Hypothalamus (tissue), 51 donors: ENCODE results near the gene MPP4.

ENCODE experiments used
- DNase-seq, 51 donors: peaks; one replicate each; lab custom pipeline; 2025; lab: John Stamatoyannopoulos, UW

MPP4 gene

GRCh38 chr2:201633661-201634249 lies 64.7 kb downstream of the MPP4 start:
- DNase-seq = no peak

- DNase-seq = no peak
Measured at GRCh38 chr2:201631041-201631440, 67.4 kb downstream of the MPP4 start.

GRCh38 chr2:201630577-201630976 lies 67.9 kb downstream of the MPP4 start:
- DNase-seq = no peak

DNA sequence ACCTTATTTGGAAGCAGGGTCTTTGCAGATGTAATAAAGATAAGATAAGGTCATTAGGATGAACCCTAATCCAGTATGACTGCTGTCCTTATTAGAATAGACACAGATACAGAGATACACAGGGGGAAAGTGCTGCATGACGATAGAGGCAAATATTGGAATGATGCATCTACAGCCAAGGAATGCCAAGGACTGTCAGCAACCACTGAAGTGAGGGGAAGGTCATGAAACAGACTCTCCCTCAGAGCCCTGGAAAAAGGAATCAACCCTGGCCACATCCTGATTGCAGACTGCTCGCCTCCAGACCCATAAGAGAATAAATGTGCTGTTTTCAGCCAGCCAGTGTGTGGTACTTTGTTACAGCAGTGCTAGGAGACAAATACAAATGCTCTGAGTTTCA lies 69.9 kb downstream of the MPP4 start:
- no peak for DNase-seq

DNA sequence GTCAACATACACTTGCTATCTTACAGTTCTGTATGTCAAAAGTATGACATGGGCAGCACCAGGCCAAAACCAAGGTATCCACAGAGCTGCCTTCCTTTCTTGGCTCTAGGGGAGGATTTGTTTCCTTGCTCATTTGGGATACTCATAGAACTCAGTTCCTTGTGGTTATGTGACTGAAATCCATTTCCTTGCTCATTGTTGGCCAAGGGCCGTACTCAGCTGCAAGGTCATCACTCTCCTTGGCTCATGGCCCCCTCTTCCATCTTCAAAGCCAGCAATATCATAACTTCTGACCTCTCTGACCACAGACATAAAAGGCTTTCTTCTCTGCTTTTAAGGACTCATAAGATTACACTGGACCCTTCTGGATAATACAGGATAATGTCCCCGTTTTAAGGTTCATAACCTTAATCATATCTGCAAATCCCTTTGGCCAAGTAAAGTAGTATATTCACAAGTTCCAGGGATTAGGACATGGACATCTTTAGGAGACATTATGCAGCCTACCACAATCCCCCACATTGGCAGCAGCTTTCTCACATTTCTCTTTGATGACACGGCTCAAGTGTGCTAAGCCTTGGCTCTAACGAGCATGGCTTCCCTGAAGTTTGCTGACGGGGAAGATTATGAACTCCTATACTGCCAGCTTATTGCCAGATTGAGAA lies 76.0 kb downstream of the MPP4 start:
- DNase-seq = no peak

DNA sequence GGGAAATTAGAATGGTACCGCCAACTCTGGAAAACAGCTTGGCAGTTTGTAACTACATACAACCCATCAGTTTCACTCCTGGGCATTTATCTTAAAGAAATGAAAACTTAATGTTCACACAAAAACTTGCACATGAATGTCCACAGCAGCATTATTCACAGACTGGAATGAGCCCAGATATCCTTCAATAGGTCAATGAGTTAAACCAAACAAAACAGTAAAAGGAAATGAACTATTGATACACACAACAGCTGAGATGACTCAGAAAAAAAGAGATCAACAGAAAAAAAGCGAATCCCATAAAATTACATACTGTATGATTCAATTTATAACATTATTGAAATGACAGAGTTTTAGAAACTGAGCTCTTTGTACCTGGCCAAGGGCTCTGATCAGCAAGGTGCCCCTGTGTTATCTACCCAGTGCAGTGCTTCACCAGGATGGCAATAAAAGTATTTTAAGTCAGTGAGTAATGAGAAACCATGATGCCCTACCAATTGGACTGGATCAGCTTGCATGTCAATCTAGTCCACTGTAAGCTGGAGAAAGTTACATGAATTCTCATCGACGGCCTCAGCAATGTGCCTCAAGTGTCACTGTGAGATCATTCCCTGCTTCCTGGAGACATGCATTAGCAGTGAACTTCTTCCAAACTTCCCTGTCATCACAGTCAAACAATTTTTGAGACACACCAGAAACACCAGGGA lies 77.0 kb downstream of the MPP4 start:
- DNase-seq = no peak

DNA sequence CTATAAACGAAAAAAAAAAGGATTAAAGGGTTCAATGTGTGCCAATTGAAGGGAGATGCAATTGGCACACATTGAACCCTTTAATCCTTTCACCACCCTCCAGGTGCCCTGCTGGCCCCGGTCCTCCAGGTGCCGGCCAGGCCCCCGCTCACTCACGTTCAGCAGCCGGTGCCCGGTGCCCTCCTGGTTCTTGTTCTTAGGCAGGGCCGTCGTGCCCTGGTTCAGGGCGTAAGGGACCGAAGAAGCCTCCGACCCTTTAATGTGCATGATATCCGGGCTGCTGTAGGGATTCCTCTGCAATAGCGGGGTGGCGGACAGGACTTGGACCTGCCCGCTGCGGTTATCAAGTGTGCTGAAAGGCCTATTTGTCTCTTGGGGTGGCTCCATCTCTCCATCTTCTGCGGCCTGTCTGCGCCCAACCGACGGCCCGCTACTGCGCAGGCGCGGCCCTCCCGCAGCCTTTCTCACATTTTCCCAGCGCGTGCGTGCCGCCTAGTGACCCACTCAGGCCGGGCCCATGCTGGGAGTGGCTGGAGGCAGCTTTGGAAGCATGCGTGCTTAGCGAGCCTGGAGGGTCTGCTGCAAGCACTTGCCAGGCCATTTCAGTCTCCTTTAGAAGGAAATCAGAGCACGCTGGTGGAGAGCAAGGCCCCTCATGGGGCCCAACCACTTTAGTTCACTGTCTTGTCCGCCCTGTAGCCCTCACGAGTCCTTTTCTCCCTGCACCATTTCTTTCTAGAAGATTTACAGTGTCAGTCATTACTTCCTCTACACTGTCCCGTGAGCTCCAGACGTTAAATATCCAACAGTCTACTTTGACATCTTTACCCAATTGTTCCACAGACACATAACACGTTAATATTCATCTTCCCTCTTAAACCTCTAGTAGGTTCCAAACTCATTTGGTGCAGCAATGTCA lies 79.4 kb downstream of the MPP4 start:
- peak in 41 of 51 donors; percentile 1 to 73 (median 24) for DNase-seq

DNA sequence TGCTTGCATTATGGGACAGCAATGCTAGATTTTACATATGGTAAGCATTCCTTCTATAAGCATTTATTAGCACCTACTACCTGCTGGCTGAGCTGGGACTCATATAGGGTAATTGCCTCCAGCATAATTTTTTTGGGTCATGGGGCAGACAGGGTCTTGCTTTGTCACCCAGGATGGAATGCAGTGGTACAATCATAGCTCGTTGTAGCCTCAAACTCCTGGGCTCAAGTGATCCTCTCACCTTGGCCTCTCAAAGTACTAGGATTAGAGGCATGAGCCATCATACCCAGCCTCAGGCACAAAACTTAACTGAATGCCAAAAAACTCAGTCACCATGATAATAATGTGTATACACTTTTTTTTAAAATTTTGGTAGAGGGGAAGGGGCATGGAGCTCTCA lies 90.4 kb downstream of the MPP4 start:
- no peak for DNase-seq

DNA sequence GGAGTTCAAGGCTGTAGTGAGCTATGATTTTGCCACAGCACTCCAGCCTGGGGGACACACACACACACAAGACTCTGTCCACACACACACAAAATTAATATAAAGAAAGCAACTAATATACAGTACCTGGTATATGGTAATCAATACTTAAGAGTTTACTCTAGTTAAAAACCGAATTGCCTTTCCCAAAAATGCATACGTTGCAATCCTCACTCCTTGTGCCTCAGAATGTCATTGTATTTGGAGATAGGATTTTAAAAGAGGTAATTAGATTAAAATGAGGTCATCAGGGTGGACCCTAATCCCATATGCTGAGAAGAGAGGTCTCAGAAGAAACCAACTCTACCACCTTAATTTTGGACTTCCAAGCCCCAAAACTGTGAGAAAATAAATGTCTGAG lies 90.9 kb downstream of the MPP4 start:
- no peak for DNase-seq

GRCh38 chr2:201600906-201601305 lies 97.5 kb downstream of the MPP4 start:
- DNase-seq = no peak

DNA sequence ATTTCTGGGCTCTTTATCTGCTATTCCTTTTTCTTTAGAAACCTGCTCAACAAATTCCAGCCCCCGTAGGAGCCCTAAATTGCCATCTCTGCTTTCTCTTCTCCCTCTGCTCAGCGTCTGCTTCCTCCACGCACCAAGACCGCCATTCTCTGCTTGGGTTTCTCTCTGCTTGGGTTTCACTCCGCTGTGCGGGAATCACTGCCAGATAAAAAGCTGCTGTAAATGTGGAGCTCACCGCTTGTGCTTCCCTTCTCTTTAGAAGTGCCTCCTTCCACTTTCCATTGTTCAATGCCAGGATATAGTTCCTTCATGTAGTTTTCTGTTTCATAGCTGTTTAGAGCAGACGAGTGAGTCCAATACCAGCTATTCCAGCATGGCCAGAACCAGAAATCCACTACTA lies 101.0 kb downstream of the MPP4 start:
- peak in 1 of 51 donors; percentile 3 for DNase-seq
